Activated CD8-positive, alpha-beta memory T cell treated with anti-CD3 and anti-CD28 coated beads for 48 hours (primary cell): ENCODE measurements around the gene CSNK1G3.
"Not testable (repeated sequence)": the region's sequence is repeated elsewhere in the genome, so short reads cannot be mapped to it uniquely, and the experiment has no call there.

Experiments used
- DNase-seq, 3 experiments: peaks; one replicate each; pipeline ENCODE4 v3.0.0-alpha.2; 2020; ENCODE audit warnings: low read depth in 2 of 3, low spot score in 2 of 3

CSNK1G3 gene

DNA sequence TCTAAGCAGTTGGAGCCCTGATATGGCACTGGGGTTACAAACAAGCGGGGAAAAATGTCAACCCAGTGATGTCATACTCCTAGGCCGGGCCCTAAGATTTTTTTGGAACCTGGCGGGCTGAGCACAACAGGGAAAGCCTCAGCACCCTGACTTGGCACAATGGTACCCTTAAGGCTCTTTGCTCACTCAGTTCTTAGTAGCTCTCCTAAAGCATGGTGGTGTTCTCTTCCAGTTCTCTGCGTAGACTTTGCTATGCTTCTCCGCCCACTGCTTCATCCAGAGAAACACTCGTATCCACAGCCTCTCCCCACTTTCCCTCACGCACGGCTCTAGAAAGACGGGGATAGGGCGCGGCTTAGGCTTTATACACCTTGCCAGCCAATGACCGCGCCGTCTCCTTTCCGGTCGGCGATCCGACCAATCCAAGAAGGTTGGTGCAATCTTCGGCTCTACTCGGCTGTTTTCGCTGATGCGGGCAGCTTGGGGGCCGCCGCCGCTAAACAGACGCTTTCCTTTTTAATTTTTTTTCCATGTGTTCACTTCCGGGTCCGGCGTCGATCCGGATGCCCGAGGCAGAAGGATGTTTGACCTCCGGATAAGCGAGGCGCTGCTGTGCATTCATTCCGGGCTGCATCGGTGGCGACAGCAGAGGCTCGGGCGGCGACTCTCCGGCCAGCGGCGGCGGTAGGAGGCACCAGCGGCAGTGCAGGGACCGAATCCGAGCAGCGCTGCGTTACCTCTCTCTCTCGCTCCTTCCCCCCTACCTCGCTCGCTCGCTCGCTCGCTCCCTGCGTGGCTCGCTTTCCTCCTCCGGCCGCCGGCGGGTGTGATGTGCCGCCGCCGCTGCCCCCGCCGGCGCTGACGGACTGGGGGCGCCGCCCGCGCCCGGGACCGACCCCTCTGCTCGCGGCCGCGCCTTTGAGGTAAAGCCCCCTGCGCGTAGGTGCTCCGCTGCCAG is at the start of gene CSNK1G3:
Gene CSNK1G3 (plus strand): TSS at position 530 of the 958 bp plus-strand sequence. CDS start 33,487 bp downstream, outside the sequence.
- DNase-seq: peak; percentile 56 to 79 (median 75)

GRCh38 chr5:123466839-123467238 is 45.1 kb upstream of the CSNK1G3 start:
- not testable (repeated sequence) for DNase-seq

- DNase-seq: no peak
Measured at GRCh38 chr5:123471385-123471784, 40.6 kb upstream of the CSNK1G3 start.

DNA sequence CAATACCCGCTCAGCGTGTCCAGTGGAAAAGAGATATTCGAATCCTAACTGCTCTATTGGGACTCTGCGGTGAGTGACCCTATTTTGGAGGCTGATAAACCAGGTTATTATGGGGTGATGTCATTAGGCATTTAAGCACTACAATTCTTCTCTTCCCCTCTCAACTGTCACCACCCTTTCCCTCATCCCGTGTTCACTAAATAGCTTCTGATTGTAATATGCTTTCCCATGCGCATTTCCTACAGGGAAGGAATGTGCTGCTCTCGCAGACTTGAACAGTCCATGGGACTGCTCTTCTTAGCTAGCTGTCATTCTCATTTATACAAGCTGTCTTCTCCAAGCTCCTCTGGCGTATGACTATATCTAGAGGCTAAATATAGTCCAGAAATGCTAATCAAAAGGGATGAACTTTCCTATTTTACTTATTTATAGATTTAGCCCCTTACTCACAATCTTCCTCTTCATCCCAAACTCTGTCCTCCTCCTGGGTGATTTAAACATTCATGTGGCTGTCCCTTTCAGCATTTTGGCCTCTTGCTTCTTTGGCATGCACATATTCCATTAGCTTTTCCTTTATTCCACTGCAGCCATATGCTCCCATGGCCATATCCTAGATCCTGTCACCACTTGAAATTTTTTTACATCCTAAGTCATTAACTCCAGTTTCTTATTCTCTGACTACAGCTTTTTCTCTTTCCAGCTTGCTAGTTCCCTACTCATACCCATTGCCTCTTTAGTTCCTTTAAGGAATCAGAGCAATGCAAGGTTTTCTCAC is 39.6 kb upstream of the CSNK1G3 start:
- no peak for DNase-seq

DNA sequence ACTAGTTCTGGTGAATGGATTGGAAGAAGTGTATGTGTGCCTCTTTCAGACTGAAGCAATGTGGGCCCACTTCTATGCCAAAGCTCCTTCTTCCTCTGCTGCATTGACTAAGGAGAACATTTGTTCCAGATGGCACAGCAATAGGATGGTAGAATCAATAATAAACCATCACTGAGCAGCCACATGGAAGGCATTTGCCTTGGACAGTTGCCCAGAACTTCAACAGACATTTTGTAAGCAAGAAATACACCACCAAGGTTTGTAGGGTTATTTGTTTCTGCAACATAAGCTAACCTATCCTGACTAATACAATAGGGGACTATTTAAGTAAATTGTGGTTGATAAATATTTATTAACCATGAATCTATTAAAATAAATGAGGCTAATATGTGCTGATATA is 37.7 kb upstream of the CSNK1G3 start:
- DNase-seq: no peak

- DNase-seq: no peak
Measured at GRCh38 chr5:123476731-123477130, 35.2 kb upstream of the CSNK1G3 start.

GRCh38 chr5:123478546-123478945 is 33.4 kb upstream of the CSNK1G3 start:
- DNase-seq: no peak

- DNase-seq: no peak
Measured at GRCh38 chr5:123482258-123482657, 29.7 kb upstream of the CSNK1G3 start.

DNA sequence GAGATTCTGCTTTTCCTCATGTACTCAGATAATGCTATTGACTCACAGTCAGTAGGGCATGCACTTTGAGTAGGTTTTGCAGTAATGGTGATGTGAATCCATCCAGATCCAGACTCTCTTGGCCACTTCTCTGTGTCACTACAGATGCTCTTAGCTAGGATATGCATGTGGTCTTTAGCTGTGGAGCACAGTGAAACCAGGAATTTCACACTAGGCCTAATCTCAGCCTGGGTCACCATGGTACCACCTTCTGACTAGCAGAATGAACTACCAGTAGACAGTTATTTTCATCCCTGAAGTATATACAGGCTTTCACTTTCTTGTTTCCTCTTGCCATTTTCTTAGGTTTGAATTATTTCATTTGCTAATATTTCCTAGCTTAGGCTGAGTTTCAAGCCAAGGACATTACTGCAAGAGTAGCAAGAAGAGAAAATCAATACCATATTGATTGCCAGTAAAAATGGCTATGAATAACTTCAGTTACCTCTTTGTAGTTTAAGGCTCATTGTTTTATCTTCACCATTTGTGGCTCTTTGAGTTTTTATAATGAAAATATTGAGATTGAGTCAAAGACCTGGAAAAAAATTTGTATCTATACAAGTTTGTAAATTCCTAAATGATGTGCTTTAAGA is 28.4 kb upstream of the CSNK1G3 start:
- no peak for DNase-seq

GRCh38 chr5:123485275-123485674 is 26.7 kb upstream of the CSNK1G3 start:
- no peak for DNase-seq

- DNase-seq: no peak
Measured at GRCh38 chr5:123486951-123487655, 24.9 kb upstream of the CSNK1G3 start.

GRCh38 chr5:123490974-123491373 is 21.0 kb upstream of the CSNK1G3 start:
- no peak for DNase-seq

DNA sequence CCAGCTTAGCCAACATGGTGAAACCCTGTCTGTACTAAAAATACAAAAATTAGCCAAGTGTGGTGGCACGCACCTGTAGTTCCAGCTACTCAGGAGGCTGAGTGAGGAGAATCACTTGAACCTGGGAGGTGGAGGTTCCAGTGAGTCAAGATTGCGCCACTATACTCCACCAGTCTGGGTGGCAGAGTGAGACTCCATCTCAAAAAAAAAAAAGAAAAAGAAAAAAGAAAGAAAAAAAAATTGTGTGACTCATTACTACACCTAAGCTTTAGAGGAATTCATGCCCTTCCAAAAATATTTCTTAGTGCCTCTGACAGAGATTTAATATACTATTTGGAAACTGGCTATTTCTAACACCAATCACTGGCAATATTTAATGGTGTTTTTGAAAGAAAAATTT is 16.8 kb upstream of the CSNK1G3 start:
- DNase-seq: not testable (repeated sequence)

GRCh38 chr5:123496892-123497291 is 15.1 kb upstream of the CSNK1G3 start:
- DNase-seq: no peak

- no peak for DNase-seq
Measured at GRCh38 chr5:123500471-123500870, 11.5 kb upstream of the CSNK1G3 start.

- DNase-seq: no peak
Measured at GRCh38 chr5:123502120-123502519, 9.9 kb upstream of the CSNK1G3 start.

- DNase-seq: no peak
Measured at GRCh38 chr5:123503299-123503698, 8.7 kb upstream of the CSNK1G3 start.

DNA sequence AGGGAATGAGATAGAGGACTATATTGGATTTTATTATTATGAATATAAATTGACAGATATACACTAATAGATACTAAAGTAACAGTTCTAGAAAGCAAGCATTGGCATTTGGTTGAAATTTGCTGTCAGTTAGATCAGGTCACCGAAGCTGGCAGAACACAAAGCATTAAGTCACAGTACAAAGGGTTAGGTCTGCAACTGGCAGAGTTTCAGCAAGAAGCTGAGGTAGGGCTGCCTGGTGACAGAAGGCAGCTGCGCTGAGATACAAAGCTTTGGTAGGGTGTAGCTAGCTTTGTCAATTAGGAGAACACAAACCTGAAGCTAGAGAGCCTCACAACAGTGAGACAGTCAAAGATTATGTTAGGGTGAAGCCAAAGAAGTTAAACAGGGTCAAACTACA is 6.3 kb upstream of the CSNK1G3 start:
- DNase-seq: no peak

- no peak for DNase-seq
Measured at GRCh38 chr5:123508441-123508840, 3.5 kb upstream of the CSNK1G3 start.

DNA sequence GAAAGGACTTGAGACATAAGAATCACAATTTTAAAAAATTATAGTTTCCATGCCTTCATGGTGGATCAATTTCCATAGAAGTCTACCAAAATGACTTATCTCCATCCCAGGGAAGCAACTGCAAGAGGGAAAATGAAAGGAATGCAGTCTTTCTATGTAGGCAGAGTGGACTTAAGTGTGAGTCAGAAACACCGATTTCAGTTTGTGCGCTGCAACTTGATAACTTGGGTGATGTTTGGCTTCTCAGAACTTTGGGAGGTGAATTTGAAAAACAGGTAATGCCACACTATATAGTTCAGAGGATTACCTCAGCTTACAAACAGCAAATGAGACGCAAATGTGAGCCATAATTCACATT is 708 bp upstream of the CSNK1G3 start:
- DNase-seq: no peak
